ENCODE results near the gene IGSF11. TPM values are rescaled to one million over a fixed set of nuclear protein-coding genes. Genes with fewer than 3 reads are reported as not detected.

The IGSF11 gene
- total RNA-seq, 3 donors from 2014 or later, result 0.63 to 5.9 TPM; not detected in 1

DNA sequence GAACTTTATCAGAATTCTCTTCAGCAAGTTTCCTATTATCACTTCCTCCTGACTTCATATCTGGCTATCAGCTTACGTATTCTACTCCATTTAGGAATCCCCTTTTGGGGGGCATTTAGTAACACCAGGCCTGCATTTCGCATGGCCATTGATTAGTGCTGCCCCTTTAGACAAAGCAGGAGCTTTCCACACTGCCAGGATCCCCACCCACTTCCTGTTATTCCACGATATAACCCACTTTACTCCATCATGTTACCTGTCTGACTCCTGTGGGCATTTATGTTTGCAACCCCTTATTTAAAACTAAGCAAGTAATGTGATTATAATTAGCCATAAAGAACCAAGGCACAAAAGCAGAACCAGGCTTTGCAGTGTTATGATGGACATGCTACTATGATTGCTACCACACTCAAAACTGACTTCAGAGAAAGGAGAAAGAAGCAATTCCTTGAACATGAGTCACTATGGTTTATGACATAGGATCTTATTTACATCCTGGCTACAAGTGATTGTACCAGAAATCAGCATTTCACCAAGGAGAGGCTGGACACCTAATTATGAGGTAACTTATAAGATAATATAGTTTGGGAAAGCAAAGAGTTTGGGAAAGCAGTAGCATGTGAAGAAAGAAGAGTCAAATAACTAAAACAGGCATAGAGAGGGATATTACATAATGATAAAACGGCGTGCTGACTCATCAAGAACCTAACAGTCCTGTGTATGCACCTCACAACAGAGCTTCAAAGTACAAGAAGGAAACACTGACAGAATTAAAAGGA lies 96.3 kb downstream of the IGSF11 start:
- no peak overlapping the region for H3K4me3 ChIP-seq
- TF ChIP-seq CTCF (IDR thresholded peaks at IDR 0.05), result no peak
- no peaks in the 10 kb centered on the region for H3K36me3 ChIP-seq (ENCODE audit: low read depth)
- no peak for DNase-seq
- no peaks in the 10 kb centered on the region for H3K4me1 ChIP-seq (ENCODE audit: low read depth)
- no peak for ATAC-seq
- H3K9me3 ChIP-seq, result no peaks in the 10 kb centered on the region
- intact Hi-C loops (cut with DNase I, micrococcal nuclease), result no loop called here

- no peaks in the 10 kb centered on the region for H3K9me3 ChIP-seq
- DNase-seq, result no peak
- intact Hi-C loops (cut with DNase I, micrococcal nuclease), result no loop called here
- no peak for TF ChIP-seq CTCF (IDR thresholded peaks at IDR 0.05)
- no peak overlapping the region for H3K4me3 ChIP-seq
- H3K4me1 ChIP-seq (ENCODE audit: low read depth), result no peaks in the 10 kb centered on the region
- H3K36me3 ChIP-seq (ENCODE audit: low read depth), result no peaks in the 10 kb centered on the region
- ATAC-seq, result no peak
Measured at GRCh38 chr3:118936811-118937210, 97.8 kb downstream of the IGSF11 start.

DNA sequence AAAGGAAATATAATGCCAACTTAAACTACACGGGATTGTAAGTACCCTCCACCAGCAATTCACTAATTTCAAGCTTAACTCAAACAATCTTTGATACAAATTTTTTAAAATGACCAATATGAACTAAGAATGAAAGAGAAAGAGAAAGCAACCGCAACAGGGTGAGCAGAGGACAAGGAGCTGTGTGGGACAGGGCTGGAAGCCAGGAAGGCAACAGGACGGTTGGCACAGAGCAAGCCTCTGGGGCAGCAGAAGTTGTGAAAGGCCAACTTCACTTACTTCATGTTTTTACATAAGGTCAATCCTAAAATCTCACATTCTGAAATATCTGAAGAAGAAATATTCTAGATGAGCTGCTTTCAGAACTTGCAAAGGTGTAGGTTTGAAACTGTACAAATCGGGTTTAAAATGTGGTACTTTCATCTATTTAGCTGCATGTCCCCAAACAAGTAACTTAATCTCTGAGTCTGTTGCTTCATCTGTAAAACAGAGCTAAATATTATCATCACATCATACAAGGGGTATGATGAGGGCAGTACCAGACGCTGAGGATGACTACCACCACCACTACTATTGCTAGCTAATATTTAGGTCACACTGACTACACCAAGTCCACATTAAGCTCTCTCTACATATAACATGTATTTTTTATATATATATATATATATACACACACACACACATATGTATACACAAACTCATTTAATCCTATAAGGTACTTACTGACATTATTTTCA lies 101.7 kb downstream of the IGSF11 start:
- Histone ChIP-seq H3K4me1 (ENCODE audit: low read depth) (no peaks in the 10 kb centered on the region), H3K4me3 (no peak overlapping the region), H3K9me3 (no peaks in the 10 kb centered on the region), H3K36me3 (ENCODE audit: low read depth) (no peaks in the 10 kb centered on the region)
- intact Hi-C loops (cut with DNase I, micrococcal nuclease), result no loop called here
- no peak for DNase-seq
- TF ChIP-seq CTCF (IDR thresholded peaks at IDR 0.05), result no peak
- no peak for ATAC-seq

GRCh38 chr3:118931996-118932395 lies 102.7 kb downstream of the IGSF11 start:
- no peak for DNase-seq
- ATAC-seq, result no peak
- intact Hi-C loops (cut with DNase I, micrococcal nuclease), result no loop called here
- Histone ChIP-seq H3K4me1 (ENCODE audit: low read depth) (no peaks in the 10 kb centered on the region), H3K4me3 (no peak overlapping the region), H3K36me3 (ENCODE audit: low read depth) (no peaks in the 10 kb centered on the region), H3K9me3 (no peaks in the 10 kb centered on the region)
- TF ChIP-seq CTCF (IDR thresholded peaks at IDR 0.05), result no peak

DNA sequence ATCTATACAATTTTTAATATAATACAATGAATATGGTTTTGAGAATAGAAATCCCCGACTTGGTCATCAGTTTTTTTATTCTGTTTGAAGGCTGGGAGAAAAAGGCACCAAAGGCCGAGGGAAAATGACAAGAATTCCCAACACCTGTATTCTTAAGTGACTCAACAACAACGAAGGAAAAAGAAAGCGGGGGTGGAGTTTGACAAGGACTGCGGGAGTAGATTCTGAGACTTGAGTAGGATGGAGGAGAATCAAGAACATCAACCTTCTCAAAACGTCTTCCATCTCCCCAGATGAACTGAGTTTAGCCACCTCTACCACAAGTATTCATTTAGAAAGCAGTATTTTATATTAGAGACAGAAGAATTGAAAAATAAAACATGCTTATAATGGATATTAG lies 107.2 kb downstream of the IGSF11 start:
- Histone ChIP-seq H3K9me3 (no peaks in the 10 kb centered on the region), H3K4me1 (ENCODE audit: low read depth) (no peaks in the 10 kb centered on the region), H3K36me3 (ENCODE audit: low read depth) (no peaks in the 10 kb centered on the region), H3K4me3 (no peak overlapping the region)
- DNase-seq (no peak), ATAC-seq (no peak)
- intact Hi-C loops (cut with DNase I, micrococcal nuclease), result no loop called here
- no peak for TF ChIP-seq CTCF (IDR thresholded peaks at IDR 0.05)

Data from mucosa of descending colon (tissue), 3 donors.